ENCODE measurements around the gene PRR23E.

GRCh38 chr3:127167315-127168043 lies 25.5 kb upstream of the PRR23E start:
- TF ChIP-seq CTCF (IDR thresholded peaks at IDR 0.05) (no peak), POLR2A (IDR thresholded peaks at IDR 0.05) (no peak), EP300 (IDR thresholded peaks at IDR 0.05) (no peak)
